Measurements from ENCODE around the gene DCXR. TPM values are rescaled to one million over a fixed set of nuclear protein-coding genes. Genes with fewer than 3 reads are reported as not detected.
A peak's percentile ranks its signal among the peaks of the same experiment; 100 is the strongest.

Gene DCXR
- total RNA-seq, 2 experiments from 2014 or later, result 132 to 147 TPM

DNA sequence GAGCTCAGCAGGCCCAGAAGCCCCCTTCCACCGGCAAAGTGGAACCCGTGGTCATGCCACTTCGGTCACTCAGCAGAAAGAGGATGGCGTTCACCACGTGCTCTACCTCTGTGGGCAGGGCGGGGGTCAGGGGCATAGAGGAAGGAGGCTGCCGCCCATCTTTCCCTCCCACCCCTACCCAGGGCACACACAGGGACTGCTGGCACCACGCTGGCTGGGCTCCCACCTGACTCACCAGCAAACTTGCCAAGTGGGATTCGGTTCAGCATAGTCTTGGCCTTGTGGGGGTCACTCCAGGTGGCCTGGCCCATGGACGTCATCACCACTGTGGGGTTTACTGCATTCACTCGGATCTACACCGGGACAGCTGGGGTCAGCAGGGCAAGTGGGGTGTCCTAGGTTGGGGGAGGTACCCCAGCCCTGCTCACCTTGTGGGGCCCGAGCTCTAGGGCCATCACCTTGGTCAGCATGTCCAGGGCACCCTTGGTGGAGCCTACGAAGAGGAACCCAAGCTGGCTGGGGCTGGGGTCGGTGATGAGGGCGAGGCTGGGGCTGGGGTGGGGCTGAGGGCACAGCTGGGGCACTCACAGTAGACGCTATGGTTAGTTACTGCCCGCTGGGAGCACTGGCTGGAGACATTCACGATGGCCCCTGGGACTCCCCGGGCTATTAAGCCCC lies 1.4 kb downstream of the DCXR start:
- H3K27ac ChIP-seq (ENCODE audit: low read depth, low read length, poor library complexity, severe bottlenecking), result no peak overlapping the region
- no peaks in the 10 kb centered on the region for H3K9me2 ChIP-seq (ENCODE audit: insufficient read depth, low read length)
- no peak overlapping the region for H2AFZ ChIP-seq (ENCODE audit: low read length)
- H3K4me2 ChIP-seq (ENCODE audit: low read length), result peak overlapping the region; percentile 92
- CTCF ChIA-PET (ENCODE audit: unreplicated experiment), result interaction anchor here (0.5 to 0.6 kb wide), 2 partner anchors 13 to 88 kb away, joined by 3 read pairs; no protein-coding TSS in a partner anchor
- H3K4me1 ChIP-seq (ENCODE audit: insufficient read depth, low read length, poor library complexity, severe bottlenecking), result peaks cover 21% of the 10 kb centered on the region
- TSS peak; percentile 96 for BruUV-seq (replicated peaks)
- intact Hi-C loops (cut with micrococcal nuclease; ENCODE audit: unreplicated experiment), result loop anchor here (5.0 kb wide), 1 partner anchor 164 kb away; the partner anchor contains the start of gene ARHGDIA
- H3K4me3 ChIP-seq (ENCODE audit: low read depth, low read length, poor library complexity, severe bottlenecking), result peak overlapping the region; percentile 72
- no peaks in the 10 kb centered on the region for H3K36me3 ChIP-seq (ENCODE audit: insufficient read depth, low read length)
- H4K20me1 ChIP-seq (ENCODE audit: insufficient read depth, low read length), result 0 out of 2 replicates have a peak, but pooled peaks cover 5% of the 10 kb centered on the region
- TF ChIP-seq CTCF (conservative IDR thresholded peaks at IDR 0.05; ENCODE audit: low read length) (no peak), EZH2phosphoT487 (IDR thresholded peaks at IDR 0.05; ENCODE audit: borderline replicate concordance, low read depth, low read length) (no peak)
- DNase-seq (ENCODE audit: low spot score), result no peak
- no peaks in the 10 kb centered on the region for H3K79me2 ChIP-seq (ENCODE audit: insufficient read depth, low read depth, low read length)
- POLR2A ChIA-PET, result interaction anchor here (0.6 to 1.2 kb wide), 2 partner anchors 13 to 90 kb away, joined by 3 to 4 read pairs; partner anchors contain the start of genes CENPX and LRRC45
- no peaks in the 10 kb centered on the region for H3K9me3 ChIP-seq (ENCODE audit: low read length)

GRCh38 chr17:82035488-82035887 lies 2.0 kb downstream of the DCXR start:
- ChIA-PET POLR2A (interaction anchor here (1.2 kb wide), 1 partner anchor 13 kb away, joined by 4 read pairs; the partner anchor contains the start of genes CENPX and LRRC45), CTCF (ENCODE audit: unreplicated experiment) (interaction anchor here (0.6 kb wide), 1 partner anchor 89 kb away, joined by 3 read pairs; no protein-coding TSS in a partner anchor)
- no peak for DNase-seq (ENCODE audit: low spot score)
- Histone ChIP-seq H3K4me1 (ENCODE audit: insufficient read depth, low read length, poor library complexity, severe bottlenecking) (peaks cover 27% of the 10 kb centered on the region), H3K27ac (ENCODE audit: low read depth, low read length, poor library complexity, severe bottlenecking) (no peak overlapping the region), H3K4me2 (ENCODE audit: low read length) (no peak overlapping the region), H3K9me2 (ENCODE audit: insufficient read depth, low read length) (no peaks in the 10 kb centered on the region), H3K9me3 (ENCODE audit: low read length) (no peaks in the 10 kb centered on the region), H3K4me3 (ENCODE audit: low read depth, low read length, poor library complexity, severe bottlenecking) (no peak overlapping the region), H2AFZ (ENCODE audit: low read length) (no peak overlapping the region), H4K20me1 (ENCODE audit: insufficient read depth, low read length) (0 out of 2 replicates have a peak, but pooled peaks cover 5% of the 10 kb centered on the region), H3K79me2 (ENCODE audit: insufficient read depth, low read depth, low read length) (no peaks in the 10 kb centered on the region), H3K36me3 (ENCODE audit: insufficient read depth, low read length) (no peaks in the 10 kb centered on the region)
- no TSS peak for BruUV-seq (replicated peaks)
- TF ChIP-seq EZH2phosphoT487 (IDR thresholded peaks at IDR 0.05; ENCODE audit: borderline replicate concordance, low read depth, low read length) (no peak), CTCF (conservative IDR thresholded peaks at IDR 0.05; ENCODE audit: low read length) (no peak)
- intact Hi-C loops (cut with micrococcal nuclease; ENCODE audit: unreplicated experiment), result loop anchor here (5.0 kb wide), 1 partner anchor 163 kb away; the partner anchor contains the start of gene ARHGDIA

Data from OCI-LY7 (cell line).